BLaER1 treated with 17β-estradiol and CSF1 and Interleukin-3, amounts not matched to agents 10 nM and 100 nM (cell line): Measurements from ENCODE around the gene CAND1.
"Not testable (repeated sequence)": the region's sequence is repeated elsewhere in the genome, so short reads cannot be mapped to it uniquely, and the experiment has no call there.

Source experiments
- H3K27ac ChIP-seq, 11 experiments: shearing (Covaris generic); formaldehyde crosslinking; 2 replicates each; pipeline ENCODE4 v1.8.1; 2022
- H3K27me3 ChIP-seq, 11 experiments: shearing (Covaris generic); formaldehyde crosslinking; 2 replicates each; pipeline ENCODE4 v1.8.1; 2022
- H3K36me3 ChIP-seq, 11 experiments: shearing (Covaris generic); formaldehyde crosslinking; 2 replicates each; pipeline ENCODE4 v1.8.1; 2022
- H3K4me1 ChIP-seq, 10 experiments: shearing (Covaris generic); formaldehyde crosslinking; 2 replicates each; pipeline ENCODE4 v1.8.1; 2022
- H3K4me2 ChIP-seq, 11 experiments: shearing (Covaris generic); formaldehyde crosslinking; 2 replicates each; pipeline ENCODE4 v1.8.1; 2022
- H3K4me3 ChIP-seq, 10 experiments: shearing (Covaris generic); formaldehyde crosslinking; 2 replicates each; pipeline ENCODE4 v1.8.1; 2022
- H3K9ac ChIP-seq, 11 experiments: shearing (Covaris generic); formaldehyde crosslinking; 2 replicates each; pipeline ENCODE4 v1.8.1; 2022
- H3K9me3 ChIP-seq, 11 experiments: shearing (Covaris generic); formaldehyde crosslinking; replicated peaks in 1 of 11; 2 replicates each; pipeline ENCODE4 v1.8.1; 2022
- H4K20me1 ChIP-seq, 11 experiments: shearing (Covaris generic); formaldehyde crosslinking; 2 replicates each; pipeline ENCODE4 v1.8.1; 2022
- Cebpa-rat ChIP-seq, 11 experiments: shearing (Covaris generic); IDR thresholded peaks; 2 replicates each; pipeline ENCODE4 v1.8.1; 2022

The CAND1 gene

DNA sequence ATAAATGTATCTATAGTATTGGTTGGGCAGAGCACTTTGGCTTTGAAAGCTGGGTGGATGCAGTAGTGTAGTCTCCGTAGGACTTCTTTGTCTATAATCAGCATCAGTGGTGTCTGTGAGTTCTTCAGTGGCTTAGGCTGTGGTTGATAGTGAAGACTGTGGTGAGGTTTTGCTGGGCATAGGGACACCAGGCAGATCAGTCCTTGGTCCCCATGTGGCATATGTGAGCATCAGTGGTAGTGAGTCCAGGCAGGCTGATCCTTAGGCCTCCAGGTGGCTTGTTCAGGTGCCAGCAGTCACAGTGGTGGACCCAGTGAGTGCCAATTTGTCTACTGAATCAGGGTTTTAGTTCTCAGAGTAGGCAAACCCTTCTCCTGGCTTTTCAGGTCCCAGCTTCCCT lies 70.4 kb downstream of the CAND1 start:
- Histone ChIP-seq H3K4me3 (no peak overlapping the region), H3K36me3 (peaks cover 0 to 7% (median 0%) of the 10 kb centered on the region in 11 experiments; a peak in 1 of 22 replicates), H3K9ac (no peak overlapping the region), H3K9me3 (peaks cover 27 to 39% (median 33%) of the 10 kb centered on the region in 11 experiments), H3K27ac (no peak overlapping the region), H3K27me3 (no peaks in the 10 kb centered on the region), H4K20me1 (no peaks in the 10 kb centered on the region), H3K4me2 (no peak overlapping the region), H3K4me1 (no peaks in the 10 kb centered on the region; a peak in 1 of 20 replicates)
- no peak for TF ChIP-seq Cebpa-rat (IDR thresholded peaks at IDR 0.05)

DNA sequence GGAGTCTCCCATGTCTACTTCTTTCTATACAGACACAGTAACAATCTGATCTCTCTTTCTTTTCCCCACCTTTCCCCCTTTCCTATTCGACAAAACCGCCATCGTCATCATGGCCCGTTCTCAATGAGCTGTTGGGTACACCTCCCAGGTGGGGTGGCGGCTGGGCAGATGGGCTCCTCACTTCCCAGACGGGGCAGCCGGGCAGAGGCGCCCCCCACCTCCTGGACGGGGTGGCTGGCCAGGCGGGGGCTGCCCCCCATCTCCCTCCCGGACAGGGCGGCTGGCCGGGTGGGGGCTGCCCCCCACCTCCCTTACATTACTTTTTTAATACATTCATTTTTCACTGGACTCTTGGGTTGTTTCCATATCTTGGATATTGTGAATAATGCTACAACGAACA lies 71.9 kb downstream of the CAND1 start:
- not testable (repeated sequence) for H3K36me3 ChIP-seq, H3K4me3 ChIP-seq, H4K20me1 ChIP-seq, H3K27ac ChIP-seq, H3K9ac ChIP-seq, H3K4me2 ChIP-seq, H3K4me1 ChIP-seq, H3K27me3 ChIP-seq
- H3K9me3 ChIP-seq = peaks cover 27 to 43% (median 37%) of the 10 kb centered on the region in 11 experiments

DNA sequence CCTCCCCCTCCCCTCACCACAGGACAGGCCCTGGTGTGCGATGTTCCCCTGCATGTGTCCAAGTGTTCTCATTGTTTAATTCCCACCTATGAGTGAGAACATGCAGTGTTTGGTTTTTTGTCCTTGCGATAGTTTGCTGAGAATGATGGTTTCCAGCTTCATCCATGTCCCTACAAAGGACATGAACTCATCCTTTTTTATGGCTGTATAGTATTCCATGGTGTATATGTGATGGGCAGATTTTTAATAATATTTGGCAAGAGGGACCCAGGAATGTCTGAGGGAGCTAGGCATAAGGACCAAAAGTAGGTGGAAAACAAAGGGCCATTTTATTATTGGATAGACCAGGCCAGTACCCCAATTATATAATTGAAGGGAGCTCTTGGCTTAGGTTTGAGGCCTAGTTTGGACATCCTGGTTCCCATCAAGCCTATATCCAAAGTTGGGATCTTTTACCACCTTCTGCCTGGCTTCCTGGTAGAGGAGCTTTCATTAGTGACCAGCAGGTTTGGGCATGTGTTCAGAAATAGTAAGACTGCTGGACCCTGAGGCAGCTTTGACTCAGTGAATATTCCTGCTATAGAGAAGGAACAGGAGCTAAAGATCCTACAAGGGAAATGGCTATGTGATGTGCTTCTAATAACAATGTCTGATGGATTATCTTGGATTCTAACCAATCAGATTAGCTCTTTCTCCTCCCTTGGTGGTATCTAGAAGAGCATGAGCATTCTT lies 76.0 kb downstream of the CAND1 start:
- Histone ChIP-seq H3K4me1 (no peaks in the 10 kb centered on the region), H3K4me3 (no peak overlapping the region), H3K27ac (no peak overlapping the region), H3K9me3 (peaks cover 21 to 42% (median 33%) of the 10 kb centered on the region in 11 experiments), H3K4me2 (no peak overlapping the region), H3K36me3 (no peaks in the 10 kb centered on the region), H4K20me1 (no peaks in the 10 kb centered on the region), H3K27me3 (no peaks in the 10 kb centered on the region), H3K9ac (no peak overlapping the region)
- TF ChIP-seq Cebpa-rat (IDR thresholded peaks at IDR 0.05) = no peak

DNA sequence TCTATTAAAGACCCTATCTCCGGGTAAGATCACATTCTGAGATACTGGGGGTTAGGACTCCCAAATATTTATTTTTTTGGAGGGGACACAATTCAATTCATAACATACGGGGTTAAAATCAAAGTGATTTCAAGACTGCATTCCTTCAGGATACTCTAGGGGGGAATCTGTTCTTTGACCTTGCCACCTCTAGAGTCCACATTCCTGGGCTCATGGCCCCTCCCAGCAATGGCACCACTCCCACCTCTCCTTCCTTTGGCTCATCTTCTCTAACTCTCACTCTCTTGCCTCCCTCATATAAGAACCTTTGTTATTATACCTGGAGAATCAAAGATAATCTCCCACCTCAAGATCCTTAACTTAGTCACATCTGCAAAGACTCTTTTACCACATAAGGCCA lies 79.5 kb downstream of the CAND1 start:
- Histone ChIP-seq H3K4me1 (peaks cover under 1 to 11% (median 6%) of the 10 kb centered on the region in 10 experiments), H3K4me2 (no peak overlapping the region), H3K9me3 (peaks cover 16 to 37% (median 28%) of the 10 kb centered on the region in 11 experiments), H3K27me3 (no peaks in the 10 kb centered on the region), H3K36me3 (no peaks in the 10 kb centered on the region), H4K20me1 (no peaks in the 10 kb centered on the region), H3K27ac (no peak overlapping the region), H3K4me3 (no peak overlapping the region), H3K9ac (no peak overlapping the region)
- no peak for TF ChIP-seq Cebpa-rat (IDR thresholded peaks at IDR 0.05)

DNA sequence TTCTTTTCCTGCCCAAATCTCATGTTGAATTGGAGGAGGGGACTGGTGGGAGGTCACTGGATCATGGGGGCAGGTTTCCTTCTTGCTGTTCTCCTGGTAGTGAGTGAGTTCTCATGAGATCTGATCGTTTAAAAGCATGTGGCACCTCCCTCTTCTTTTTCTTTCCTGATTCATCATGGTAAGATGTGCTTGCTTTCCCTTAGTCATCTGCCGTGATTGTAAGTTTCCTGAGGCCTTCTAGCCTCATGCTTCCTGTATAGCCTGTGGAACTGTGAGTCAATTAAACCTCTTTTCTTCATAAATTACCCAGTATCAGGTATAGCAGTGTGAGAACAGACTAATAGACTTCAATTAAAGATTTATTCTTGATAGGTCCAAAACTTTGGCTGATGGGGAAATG lies 83.5 kb downstream of the CAND1 start:
- Histone ChIP-seq H3K27me3 (no peaks in the 10 kb centered on the region), H3K9ac (no peak overlapping the region), H3K4me2 (peak overlapping the region in 3 of 11 experiments; percentile 13 to 79 (median 74); a peak in 3 of 22 replicates), H3K27ac (peak overlapping the region in 2 of 11 experiments; percentile 81 to 85; a peak in 3 of 22 replicates), H4K20me1 (no peaks in the 10 kb centered on the region), H3K9me3 (peaks cover 7 to 21% (median 15%) of the 10 kb centered on the region in 11 experiments; a peak in 21 of 22 replicates), H3K4me1 (peaks cover 17 to 51% (median 39%) of the 10 kb centered on the region in 10 experiments), H3K36me3 (no peaks in the 10 kb centered on the region), H3K4me3 (no peak overlapping the region)
- TF ChIP-seq Cebpa-rat (IDR thresholded peaks at IDR 0.05) = no peak

DNA sequence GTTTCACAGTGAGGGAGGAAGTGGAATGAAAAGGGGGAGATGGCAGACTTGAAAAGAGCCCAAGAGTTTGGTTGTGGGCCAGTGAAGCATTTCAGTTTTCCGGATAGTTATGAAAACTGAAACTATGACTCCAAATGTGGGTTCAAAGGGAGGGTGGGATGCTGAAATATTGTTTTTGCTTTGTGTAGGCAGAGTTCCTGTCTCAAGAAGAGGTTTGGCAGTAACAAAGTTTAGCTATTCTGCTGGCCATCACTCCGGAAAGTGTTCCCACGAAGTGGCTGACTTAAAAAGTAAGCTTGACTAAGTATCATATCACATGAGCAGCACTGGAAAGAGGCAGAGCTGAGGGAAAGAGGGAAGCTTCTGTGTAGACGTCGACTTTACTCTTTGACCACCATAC lies 85.2 kb downstream of the CAND1 start:
- H3K4me1 ChIP-seq = peaks cover 30 to 68% (median 55%) of the 10 kb centered on the region in 10 experiments
- peak overlapping the region in 8 of 10 experiments; percentile 6 to 48 (median 26); a peak in 9 of 20 replicates for H3K4me3 ChIP-seq
- no peaks in the 10 kb centered on the region for H3K27me3 ChIP-seq
- peak overlapping the region in 10 of 11 experiments; percentile 13 to 76 (median 60); a peak in 19 of 22 replicates for H3K9ac ChIP-seq
- H4K20me1 ChIP-seq = no peaks in the 10 kb centered on the region
- H3K27ac ChIP-seq = peak overlapping the region in 10 of 11 experiments; percentile 13 to 85 (median 72); a peak in 19 of 22 replicates
- no peaks in the 10 kb centered on the region for H3K36me3 ChIP-seq
- H3K4me2 ChIP-seq = peak overlapping the region; percentile 54 to 84 (median 75)
- H3K9me3 ChIP-seq = peaks cover 0 to 5% (median 0%) of the 10 kb centered on the region in 11 experiments; a peak in 1 of 22 replicates
- TF ChIP-seq Cebpa-rat (IDR thresholded peaks at IDR 0.05) = peak in 1 of 11 experiments; percentile 36; a peak in 1 of 22 replicates

DNA sequence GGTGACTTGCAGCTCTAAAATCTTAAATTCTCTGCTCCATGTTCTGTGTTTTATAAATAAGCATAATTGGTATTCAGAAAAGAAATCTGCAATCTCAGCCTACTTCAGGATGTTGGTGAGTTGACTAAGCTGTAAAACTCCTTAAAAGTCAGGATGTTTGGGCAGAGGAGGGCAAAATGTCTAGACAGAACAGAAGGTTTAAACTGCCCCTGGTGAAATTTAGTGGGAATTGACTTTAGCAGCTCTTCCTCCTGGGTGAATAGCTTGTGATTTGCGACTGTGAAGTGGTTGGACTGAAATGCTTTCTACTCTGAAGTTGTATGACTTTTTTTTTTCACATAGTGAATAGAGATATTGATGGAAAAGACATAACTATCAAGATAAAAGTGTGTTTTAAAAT lies 85.8 kb downstream of the CAND1 start:
- no peak for TF ChIP-seq Cebpa-rat (IDR thresholded peaks at IDR 0.05)
- Histone ChIP-seq H3K9me3 (peaks cover 0 to 5% (median 0%) of the 10 kb centered on the region in 11 experiments; a peak in 1 of 22 replicates), H3K27me3 (no peaks in the 10 kb centered on the region), H3K4me2 (peak overlapping the region; percentile 54 to 84 (median 75)), H3K4me3 (peak overlapping the region in 6 of 10 experiments; percentile 13 to 48 (median 36); a peak in 7 of 20 replicates), H3K27ac (peak overlapping the region in 10 of 11 experiments; percentile 13 to 85 (median 72); a peak in 18 of 22 replicates), H3K36me3 (no peaks in the 10 kb centered on the region), H4K20me1 (no peaks in the 10 kb centered on the region), H3K9ac (peak overlapping the region in 10 of 11 experiments; percentile 13 to 76 (median 60); a peak in 19 of 22 replicates), H3K4me1 (peaks cover 34 to 74% (median 61%) of the 10 kb centered on the region in 10 experiments)

DNA sequence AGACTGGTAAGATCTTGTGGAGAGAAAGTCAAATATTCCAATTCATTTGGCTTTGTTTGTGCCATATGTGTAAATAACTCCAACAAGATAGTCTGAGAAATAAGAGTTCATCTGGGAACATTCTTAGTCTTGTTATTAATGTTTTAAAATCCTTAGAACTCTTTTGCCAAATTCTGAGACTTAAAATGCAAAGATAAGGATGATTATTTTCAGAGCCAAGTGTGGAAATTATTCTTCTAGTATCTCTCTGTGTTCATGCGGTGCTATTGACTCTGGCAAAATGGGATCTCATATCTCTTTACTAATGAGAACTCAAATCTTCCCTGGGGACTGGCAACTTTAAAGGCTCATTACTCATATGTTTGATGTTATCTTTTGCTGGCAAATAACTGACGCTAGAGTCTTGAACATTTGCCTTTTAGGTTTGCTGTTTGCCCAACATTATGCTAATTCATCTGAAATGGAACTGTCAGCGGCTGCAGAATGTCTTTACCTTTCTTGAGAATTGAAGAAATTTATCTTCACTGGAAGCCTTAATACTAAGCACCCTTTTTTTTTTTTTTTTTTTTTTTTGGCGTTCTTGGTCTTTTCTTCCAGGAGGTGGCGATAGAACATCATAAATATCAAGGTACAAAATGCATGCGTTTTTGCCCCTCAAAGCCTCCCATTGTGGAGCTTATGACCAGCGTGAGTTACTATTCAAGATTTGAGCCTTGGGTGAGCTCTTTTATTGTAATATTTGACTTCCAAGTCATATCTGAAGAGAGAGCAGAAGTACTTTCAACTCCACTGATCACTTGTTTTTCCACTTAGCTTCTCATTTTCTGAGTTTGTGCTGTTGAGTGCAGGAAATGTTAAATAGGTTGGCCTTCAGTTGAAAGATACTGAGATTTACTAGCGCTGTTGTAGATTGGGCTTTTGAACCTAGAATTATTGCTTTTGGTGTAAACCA lies 86.5 kb downstream of the CAND1 start:
- no peaks in the 10 kb centered on the region for H3K36me3 ChIP-seq
- no peaks in the 10 kb centered on the region for H3K27me3 ChIP-seq
- H3K27ac ChIP-seq = peak overlapping the region in 8 of 11 experiments; percentile 68 to 85 (median 76); a peak in 14 of 22 replicates
- peak overlapping the region; percentile 41 to 84 (median 74); a peak in 21 of 22 replicates for H3K4me2 ChIP-seq
- peak overlapping the region in 4 of 11 experiments; percentile 55 to 76 (median 66); a peak in 5 of 22 replicates for H3K9ac ChIP-seq
- peak overlapping the region in 1 of 10 experiments; percentile 16; a peak in 1 of 20 replicates for H3K4me3 ChIP-seq
- H4K20me1 ChIP-seq = no peaks in the 10 kb centered on the region
- H3K4me1 ChIP-seq = peaks cover 34 to 75% (median 61%) of the 10 kb centered on the region in 10 experiments
- peaks cover 0 to 5% (median 0%) of the 10 kb centered on the region in 11 experiments; a peak in 2 of 22 replicates for H3K9me3 ChIP-seq
- no peak for TF ChIP-seq Cebpa-rat (IDR thresholded peaks at IDR 0.05)
